Retinal pigment epithelial cell (primary cell): ENCODE results near the gene SIK3.

ENCODE experiments used
- DNase-seq: peaks from one replicate; pipeline ENCODE4 v3.0.0-alpha.2; 2010; ENCODE audit warnings: low read depth
- H3K4me3 ChIP-seq: 2 replicates; pipeline ENCODE4 v1.5.1; 2011; ENCODE audit warnings: mild to moderate bottlenecking, low read length, control low read depth, moderate library complexity
- TF ChIP-seq, protein P1 (sequence below): conservative IDR thresholded peaks from 2 replicates; pipeline ENCODE4 v1.5.1; 2011; ENCODE audit warnings: low read depth, low read length, control low read depth, inconsistent platforms

SIK3 gene

DNA sequence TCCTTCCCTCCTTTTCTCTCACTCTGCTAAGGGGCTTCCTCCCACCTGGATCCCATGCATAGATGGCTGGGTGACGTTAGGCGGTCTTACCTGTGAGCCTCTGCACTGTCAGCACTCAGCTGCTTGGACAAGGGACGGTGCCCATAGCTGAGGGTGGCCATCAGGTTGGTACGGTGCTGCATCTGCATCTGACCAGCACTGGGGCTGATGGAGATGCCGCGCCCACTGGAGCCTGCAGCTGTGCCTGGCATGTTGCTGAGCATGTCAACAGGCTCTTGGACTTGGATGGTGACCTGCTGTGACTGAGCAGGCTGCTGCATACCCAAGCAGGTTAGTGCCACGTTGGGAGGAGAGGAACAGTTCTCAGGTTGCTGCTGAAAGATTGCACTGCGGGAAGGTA lies 239.1 kb downstream of the SIK3 start:
- no peak for DNase-seq
- no peak overlapping the region for H3K4me3 ChIP-seq
- TF ChIP-seq, protein P1, sequence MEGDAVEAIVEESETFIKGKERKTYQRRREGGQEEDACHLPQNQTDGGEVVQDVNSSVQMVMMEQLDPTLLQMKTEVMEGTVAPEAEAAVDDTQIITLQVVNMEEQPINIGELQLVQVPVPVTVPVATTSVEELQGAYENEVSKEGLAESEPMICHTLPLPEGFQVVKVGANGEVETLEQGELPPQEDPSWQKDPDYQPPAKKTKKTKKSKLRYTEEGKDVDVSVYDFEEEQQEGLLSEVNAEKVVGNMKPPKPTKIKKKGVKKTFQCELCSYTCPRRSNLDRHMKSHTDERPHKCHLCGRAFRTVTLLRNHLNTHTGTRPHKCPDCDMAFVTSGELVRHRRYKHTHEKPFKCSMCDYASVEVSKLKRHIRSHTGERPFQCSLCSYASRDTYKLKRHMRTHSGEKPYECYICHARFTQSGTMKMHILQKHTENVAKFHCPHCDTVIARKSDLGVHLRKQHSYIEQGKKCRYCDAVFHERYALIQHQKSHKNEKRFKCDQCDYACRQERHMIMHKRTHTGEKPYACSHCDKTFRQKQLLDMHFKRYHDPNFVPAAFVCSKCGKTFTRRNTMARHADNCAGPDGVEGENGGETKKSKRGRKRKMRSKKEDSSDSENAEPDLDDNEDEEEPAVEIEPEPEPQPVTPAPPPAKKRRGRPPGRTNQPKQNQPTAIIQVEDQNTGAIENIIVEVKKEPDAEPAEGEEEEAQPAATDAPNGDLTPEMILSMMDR, result no peak

DNA sequence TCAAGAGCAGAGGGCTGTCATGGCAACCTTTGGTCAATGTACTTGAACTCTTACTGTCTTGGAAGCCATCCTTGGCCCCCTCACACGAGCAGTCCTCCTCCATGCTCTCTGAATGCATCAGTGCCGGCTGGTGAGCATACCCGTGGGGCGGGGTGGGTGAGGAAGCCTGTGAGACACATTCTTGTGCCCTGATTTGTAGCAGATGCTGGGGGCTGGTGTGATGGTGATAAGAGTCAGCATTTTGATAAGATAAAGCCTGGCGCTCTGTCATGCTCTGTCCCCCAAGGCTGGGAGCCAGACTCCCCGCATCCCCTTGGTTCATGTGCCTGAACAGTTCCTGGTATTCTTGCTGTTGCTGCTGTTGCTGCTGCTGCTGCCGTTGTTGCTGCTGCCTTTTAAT lies 240.3 kb downstream of the SIK3 start:
- TF ChIP-seq, protein P1, result no peak
- no peak overlapping the region for H3K4me3 ChIP-seq
- no peak for DNase-seq

DNA sequence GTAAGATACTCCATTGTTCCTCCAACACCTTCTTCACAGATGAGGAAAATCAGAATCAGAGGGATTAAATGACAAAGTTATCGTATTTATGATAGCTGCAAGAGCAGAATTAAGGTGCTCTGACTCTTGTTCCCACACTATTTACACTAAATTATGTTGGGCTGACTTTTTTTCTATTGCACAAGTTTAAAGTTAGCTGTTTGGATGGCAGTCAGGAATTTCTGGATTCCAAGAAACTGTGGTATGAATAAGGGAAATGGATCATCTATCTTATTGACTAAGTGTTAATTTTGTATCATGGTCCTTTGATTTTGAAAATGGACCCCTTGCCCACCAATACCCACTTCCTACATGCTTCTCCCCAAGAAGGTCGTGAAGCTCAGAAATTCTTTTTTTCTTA lies 240.9 kb downstream of the SIK3 start:
- no peak for DNase-seq
- TF ChIP-seq, protein P1, result no peak
- no peak overlapping the region for H3K4me3 ChIP-seq

DNA sequence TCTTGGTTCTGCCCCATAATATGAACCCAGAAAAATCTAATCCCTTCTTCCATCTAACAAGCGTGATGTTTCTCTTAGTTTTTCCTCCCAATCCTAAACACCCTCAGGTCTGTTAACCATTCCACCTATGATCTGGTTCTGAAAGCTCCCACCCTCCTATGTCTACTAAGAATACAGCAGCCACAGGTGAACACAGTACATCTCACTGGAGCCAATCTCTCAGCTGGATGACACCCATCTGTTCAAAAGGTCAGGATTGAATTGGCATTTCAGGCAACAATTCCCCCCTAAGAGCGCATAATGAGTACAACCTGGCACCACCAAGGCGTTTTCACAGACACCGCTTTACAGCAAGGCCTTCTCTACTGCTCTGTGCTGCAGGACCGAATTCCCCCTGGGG lies 241.8 kb downstream of the SIK3 start:
- TF ChIP-seq, protein P1, result no peak

DNA sequence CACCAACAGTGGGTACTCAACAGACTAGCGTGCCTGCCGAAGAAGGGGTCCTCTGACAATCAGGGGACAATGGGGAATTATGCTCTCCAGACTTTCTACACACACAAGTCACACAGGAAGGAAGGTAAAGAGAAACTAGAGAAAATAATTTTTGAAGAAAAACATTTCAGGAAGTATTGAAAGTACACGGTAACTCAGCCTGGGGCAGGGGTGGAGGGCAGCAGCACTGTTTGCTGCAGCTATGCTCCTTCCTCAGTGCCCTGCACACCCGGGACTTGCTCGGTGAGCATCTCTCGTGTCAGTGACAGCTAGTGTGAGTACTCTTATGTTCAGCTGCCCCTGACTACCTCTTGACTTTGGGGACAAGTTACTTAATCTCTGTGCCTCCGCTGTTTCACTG lies 242.8 kb downstream of the SIK3 start:
- TF ChIP-seq, protein P1, result no peak
- H3K4me3 ChIP-seq, result no peak overlapping the region
- no peak for DNase-seq

More for the DNA sequence above, 241.8 kb downstream of the SIK3 start:
- no peak overlapping the region for H3K4me3 ChIP-seq
- no peak for DNase-seq

DNA sequence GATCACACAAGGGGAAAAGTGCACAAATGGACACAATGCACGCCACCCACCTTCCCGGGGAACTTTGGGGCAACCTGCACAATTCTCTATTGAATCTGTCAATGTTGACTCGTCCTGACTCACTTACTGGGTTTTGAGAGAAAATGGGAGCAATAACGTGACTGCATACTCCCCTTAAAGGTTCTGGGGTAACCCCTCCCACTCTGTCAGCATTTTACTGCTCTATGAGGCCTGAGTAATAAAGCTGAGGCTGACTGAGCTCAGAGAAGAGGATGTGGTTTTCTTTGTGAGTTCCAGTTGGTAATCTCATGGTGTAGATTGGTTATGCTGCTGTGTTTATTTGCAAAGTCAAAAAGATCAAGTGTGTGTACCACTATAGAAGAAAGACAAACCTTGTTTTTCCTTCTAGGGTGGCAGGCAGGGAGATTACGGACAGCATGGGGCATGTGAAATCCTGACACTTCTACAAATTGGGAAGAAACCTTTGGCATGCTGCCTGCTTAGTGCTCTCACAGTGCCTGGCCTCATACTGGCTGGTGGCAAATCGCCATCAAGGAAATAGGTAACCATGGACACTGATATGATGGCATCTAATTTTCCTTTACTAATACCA lies 244.7 kb downstream of the SIK3 start:
- peak; percentile 39 for DNase-seq
- no peak overlapping the region for H3K4me3 ChIP-seq
- TF ChIP-seq, protein P1, result no peak

DNA sequence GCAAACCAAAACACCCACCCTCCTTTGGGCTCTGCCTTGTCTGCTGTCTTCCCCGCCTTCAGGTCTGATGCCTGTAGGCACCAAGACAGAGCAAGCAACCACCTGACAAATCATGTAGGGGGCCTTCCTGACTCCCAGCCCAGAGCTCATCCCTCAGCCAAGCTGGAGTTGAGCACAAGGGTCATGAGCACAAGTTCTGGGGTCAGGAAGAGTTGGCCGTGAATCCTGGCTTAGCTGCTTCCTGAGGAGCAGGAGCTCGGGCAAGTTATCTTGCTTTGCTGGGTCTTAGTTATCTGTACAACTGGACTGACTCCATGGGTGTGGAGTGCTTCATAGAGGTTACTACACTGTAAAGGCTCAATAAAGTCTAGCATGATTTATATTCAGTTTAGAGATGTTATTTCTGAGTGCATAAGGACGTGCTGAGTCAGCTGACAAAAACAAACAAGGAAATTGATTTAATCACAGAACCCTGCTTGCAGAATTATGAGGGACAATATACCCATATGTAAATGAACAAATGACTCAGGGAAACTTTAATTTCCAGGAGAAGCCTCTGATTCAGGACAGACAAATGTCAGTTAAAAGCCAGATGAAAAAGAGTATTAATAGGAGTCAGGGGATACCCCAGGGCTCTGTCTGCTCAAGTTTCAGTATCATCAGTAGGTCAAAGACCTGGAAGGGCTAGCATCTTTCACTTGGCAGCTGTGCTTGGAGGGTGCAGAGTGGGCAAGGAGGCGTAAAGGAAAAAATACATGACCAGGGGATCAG lies 245.8 kb downstream of the SIK3 start:
- no peak overlapping the region for H3K4me3 ChIP-seq

More for the DNA sequence above, 245.8 kb downstream of the SIK3 start:
- no peak for DNase-seq
- TF ChIP-seq, protein P1, result no peak
